Activated T-helper 1 cell treated with anti-CD3 and anti-CD28 coated beads, Interleukin-12 subunit alpha, Interleukin-12 subunit beta, Interleukin-2, Interleukin-4 antibody, amounts not matched to agents 30 ng/mL and 10 ng/mL and 1 ng/mL, durations not matched to agents 14 hours and 24 hours and 36 hours (primary cell): ENCODE measurements around the gene SHANK1. TPM values are rescaled to one million over a fixed set of nuclear protein-coding genes. Genes with fewer than 3 reads are reported as not detected.
"Not testable (repeated sequence)": the region's sequence is repeated elsewhere in the genome, so short reads cannot be mapped to it uniquely, and the experiment has no call there.

Experiments used
- DNase-seq: peaks from one replicate; pipeline ENCODE4 v3.0.0; 2021; ENCODE audit warnings: low spot score
- H3K27ac Mint-ChIP-seq: one replicate; pipeline ENCODE4 v1.8.0; 2021; ENCODE audit warnings: mild to moderate bottlenecking, mixed read lengths
- H3K27me3 Mint-ChIP-seq: one replicate; pipeline ENCODE4 v1.8.0; 2022; ENCODE audit warnings: mild to moderate bottlenecking, moderate library complexity, mixed read lengths; ENCODE audit not compliant: insufficient read depth
- H3K36me3 Mint-ChIP-seq: one replicate; pipeline ENCODE4 v1.8.0; 2021; ENCODE audit warnings: low read depth, mixed read lengths
- H3K4me1 Mint-ChIP-seq: one replicate; pipeline ENCODE4 v1.8.0; 2021; ENCODE audit warnings: low read depth, mixed read lengths
- H3K4me3 Mint-ChIP-seq: one replicate; pipeline ENCODE4 v1.8.0; 2021; ENCODE audit warnings: mild to moderate bottlenecking, moderate library complexity, mixed read lengths
- H3K9me3 Mint-ChIP-seq: one replicate; pipeline ENCODE4 v1.8.0; 2021; ENCODE audit warnings: mixed read lengths
- intact Hi-C: fragments of 100-400 bp; cut with micrococcal nuclease; formaldehyde crosslinking; loops from one replicate; pipeline ENCODE4 v1.15.1; 2024
- total RNA-seq: library from RNA; stranded (reverse); gene quantifications from 2 replicates; pipeline ENCODE4 v1.2.3, GENCODE V29; 2022

SHANK1 gene
- total RNA-seq, 1 donor from 2014 or later, result not detected

- no peak overlapping the region for H3K4me3 Mint-ChIP-seq
These were observed 81.0 kb downstream of the SHANK1 start for GRCh38 chr19:50638600-50638999.

DNA sequence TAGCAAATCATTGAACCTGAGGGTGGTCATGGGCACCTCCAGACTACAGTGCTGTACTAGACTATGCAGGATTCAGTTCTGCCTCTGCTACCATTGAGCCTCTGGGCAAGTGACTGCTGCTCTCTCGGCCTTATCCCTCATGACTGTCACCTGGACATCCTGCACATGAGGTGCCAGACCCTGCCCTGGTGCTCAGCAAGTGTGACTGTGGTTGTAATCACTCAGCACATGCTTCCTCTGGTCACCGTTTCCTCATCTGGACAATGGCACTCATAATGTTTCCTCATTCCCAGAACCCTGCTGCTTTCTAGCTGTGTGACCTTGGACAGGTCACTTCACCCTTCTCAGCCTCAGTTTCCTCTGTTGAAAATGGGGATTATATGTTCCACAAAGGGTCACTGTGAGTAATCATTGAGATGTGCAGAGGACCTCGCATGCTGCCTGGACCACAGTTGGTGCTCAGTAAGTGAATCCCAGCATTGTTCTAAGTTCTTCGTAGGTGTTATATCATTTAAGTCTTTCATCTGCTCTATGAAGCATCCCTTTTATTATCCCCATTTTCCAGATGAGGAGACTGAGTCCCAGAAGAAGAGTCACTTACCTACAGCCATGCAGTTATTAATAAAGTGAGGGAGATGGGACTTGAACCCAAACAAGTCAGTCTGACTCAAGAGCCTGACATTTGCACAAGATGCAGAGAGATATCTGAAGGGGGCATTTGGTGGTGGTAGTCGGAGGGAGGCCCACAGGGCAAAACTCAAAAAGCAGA is 83.1 kb downstream of the SHANK1 start:
- DNase-seq, result no peak
- intact Hi-C loops, result no loop called here
- Mint-ChIP-seq H3K27me3 (peaks cover 29% of the 10 kb centered on the region), H3K4me3 (no peak overlapping the region), H3K27ac (no peak overlapping the region), H3K9me3 (peaks cover 18% of the 10 kb centered on the region), H3K4me1 (no peaks in the 10 kb centered on the region), H3K36me3 (no peaks in the 10 kb centered on the region)

More at GRCh38 chr19:50638600-50638999, 81.0 kb downstream of the SHANK1 start:
- H3K27ac Mint-ChIP-seq, result no peak overlapping the region
- no peak for DNase-seq
- intact Hi-C loops, result no loop called here
- peaks cover 29% of the 10 kb centered on the region for H3K27me3 Mint-ChIP-seq
- H3K9me3 Mint-ChIP-seq, result peaks cover 13% of the 10 kb centered on the region
- H3K4me1 Mint-ChIP-seq, result no peaks in the 10 kb centered on the region
- H3K36me3 Mint-ChIP-seq, result no peaks in the 10 kb centered on the region

- H3K4me3 Mint-ChIP-seq, result no peak overlapping the region
- H3K27me3 Mint-ChIP-seq, result peaks cover 19% of the 10 kb centered on the region
- H3K9me3 Mint-ChIP-seq, result peaks cover 18% of the 10 kb centered on the region
- H3K4me1 Mint-ChIP-seq, result no peaks in the 10 kb centered on the region
- no peak for DNase-seq
- intact Hi-C loops, result no loop called here
- no peaks in the 10 kb centered on the region for H3K36me3 Mint-ChIP-seq
- H3K27ac Mint-ChIP-seq, result no peak overlapping the region
These were observed 85.6 kb downstream of the SHANK1 start for GRCh38 chr19:50633973-50634372.

- H3K27me3 Mint-ChIP-seq, result peaks cover 13% of the 10 kb centered on the region
- H3K4me1 Mint-ChIP-seq, result no peaks in the 10 kb centered on the region
- peaks cover 18% of the 10 kb centered on the region for H3K9me3 Mint-ChIP-seq
- DNase-seq, result no peak
- no peaks in the 10 kb centered on the region for H3K36me3 Mint-ChIP-seq
- intact Hi-C loops, result no loop called here
- H3K27ac Mint-ChIP-seq, result no peak overlapping the region
- no peak overlapping the region for H3K4me3 Mint-ChIP-seq
These were observed 86.2 kb downstream of the SHANK1 start for GRCh38 chr19:50633359-50633758.

DNA sequence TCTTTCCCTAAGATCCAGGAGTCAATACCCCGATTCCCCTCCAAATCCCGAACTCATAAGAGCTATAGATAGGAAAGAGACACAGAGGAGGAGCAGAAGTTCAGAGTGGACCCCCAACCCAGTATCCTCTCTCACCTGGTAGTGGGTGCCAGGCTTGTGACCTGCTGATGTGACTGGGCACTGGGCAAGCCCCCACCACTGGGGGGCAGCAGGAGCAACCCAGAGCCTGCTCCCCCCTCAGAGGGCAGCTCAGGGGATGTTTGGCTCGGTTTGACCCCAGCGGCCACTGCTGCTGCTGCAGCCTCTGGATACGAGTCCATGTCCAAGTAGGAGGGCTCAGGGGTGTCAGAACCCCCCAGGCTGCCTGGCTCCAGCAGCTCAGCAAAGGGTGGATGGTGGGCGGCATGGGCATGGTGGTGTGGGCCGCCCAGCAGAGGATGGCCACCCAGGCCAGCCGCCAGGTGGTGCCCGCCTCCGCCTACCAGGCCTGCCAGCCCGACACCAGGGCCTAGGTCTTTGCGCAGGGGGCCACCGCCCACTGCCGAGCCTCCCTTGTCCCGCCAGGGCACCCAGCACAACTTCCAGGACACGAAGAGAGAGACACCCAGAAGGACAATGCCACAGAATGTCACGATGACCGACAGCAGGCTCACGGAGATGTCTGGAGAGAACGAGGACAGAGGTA is 87.3 kb downstream of the SHANK1 start:
- Mint-ChIP-seq H3K9me3 (peaks cover 18% of the 10 kb centered on the region), H3K4me1 (no peaks in the 10 kb centered on the region), H3K4me3 (no peak overlapping the region), H3K27ac (no peak overlapping the region), H3K27me3 (peaks cover 3% of the 10 kb centered on the region), H3K36me3 (no peaks in the 10 kb centered on the region)
- intact Hi-C loops, result no loop called here
- no peak for DNase-seq

- no peaks in the 10 kb centered on the region for H3K36me3 Mint-ChIP-seq
- no peaks in the 10 kb centered on the region for H3K27me3 Mint-ChIP-seq
- no peak overlapping the region for H3K4me3 Mint-ChIP-seq
- peaks cover 12% of the 10 kb centered on the region for H3K9me3 Mint-ChIP-seq
- intact Hi-C loops, result no loop called here
- DNase-seq, result no peak
- H3K27ac Mint-ChIP-seq, result no peak overlapping the region
- no peaks in the 10 kb centered on the region for H3K4me1 Mint-ChIP-seq
These were observed 89.8 kb downstream of the SHANK1 start for GRCh38 chr19:50629801-50630200.

DNA sequence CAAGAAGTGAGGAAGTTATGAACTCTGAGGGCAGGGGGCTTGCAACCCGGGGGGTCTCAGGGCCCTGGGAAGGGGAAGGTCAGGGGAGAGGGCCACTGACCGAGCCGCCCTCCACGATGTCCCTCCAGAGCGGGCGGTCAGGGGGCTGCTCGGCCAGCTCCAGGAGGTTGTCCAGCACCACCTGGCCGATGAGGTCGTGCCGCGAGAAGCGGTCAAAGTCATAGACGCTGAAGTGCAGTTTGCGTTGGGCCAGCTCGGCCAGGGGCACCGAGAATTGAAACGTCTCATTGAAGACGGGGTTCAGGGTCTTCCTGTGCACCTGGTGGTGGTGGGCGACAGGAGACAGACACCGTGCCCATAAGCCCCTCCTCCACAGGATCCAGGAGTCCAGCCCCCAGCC is 90.4 kb downstream of the SHANK1 start:
- Mint-ChIP-seq H3K27ac (no peak overlapping the region), H3K4me3 (no peak overlapping the region), H3K27me3 (no peaks in the 10 kb centered on the region), H3K36me3 (no peaks in the 10 kb centered on the region), H3K9me3 (peaks cover 11% of the 10 kb centered on the region), H3K4me1 (no peaks in the 10 kb centered on the region)
- intact Hi-C loops, result no loop called here
- no peak for DNase-seq

DNA sequence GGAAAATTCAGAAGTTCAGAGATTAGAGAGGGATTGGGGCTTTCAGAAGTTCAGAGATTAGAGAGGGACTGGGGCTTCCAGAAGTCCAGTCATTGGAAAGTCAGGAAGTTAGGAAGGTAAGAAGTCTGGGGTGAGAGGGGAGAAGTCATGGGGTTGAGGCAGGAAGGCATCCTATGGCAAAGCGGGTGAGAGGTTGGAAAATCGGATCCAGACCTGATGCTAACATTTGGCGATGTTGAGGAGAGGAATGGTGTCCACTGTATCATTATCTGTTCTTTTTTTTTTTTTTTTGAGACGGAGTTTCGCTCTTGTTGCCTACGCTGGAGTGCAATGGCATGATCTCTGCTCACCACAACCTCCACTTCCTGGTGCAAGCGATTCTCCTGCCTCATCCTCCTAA is 91.1 kb downstream of the SHANK1 start:
- H3K27me3 Mint-ChIP-seq, result no peaks in the 10 kb centered on the region
- no peak overlapping the region for H3K4me3 Mint-ChIP-seq

GRCh38 chr19:50628146-50628545 is 91.5 kb downstream of the SHANK1 start:
- Mint-ChIP-seq H3K4me1 (no peaks in the 10 kb centered on the region), H3K36me3 (no peaks in the 10 kb centered on the region), H3K27ac (no peak overlapping the region), H3K27me3 (no peaks in the 10 kb centered on the region), H3K9me3 (peaks cover under 1% of the 10 kb centered on the region), H3K4me3 (no peak overlapping the region)
- no peak for DNase-seq
- intact Hi-C loops, result no loop called here

More for the DNA sequence above, 91.1 kb downstream of the SHANK1 start:
- Mint-ChIP-seq H3K36me3 (no peaks in the 10 kb centered on the region), H3K27ac (no peak overlapping the region), H3K9me3 (peaks cover 5% of the 10 kb centered on the region), H3K4me1 (no peaks in the 10 kb centered on the region)
- DNase-seq, result no peak
- intact Hi-C loops, result no loop called here

DNA sequence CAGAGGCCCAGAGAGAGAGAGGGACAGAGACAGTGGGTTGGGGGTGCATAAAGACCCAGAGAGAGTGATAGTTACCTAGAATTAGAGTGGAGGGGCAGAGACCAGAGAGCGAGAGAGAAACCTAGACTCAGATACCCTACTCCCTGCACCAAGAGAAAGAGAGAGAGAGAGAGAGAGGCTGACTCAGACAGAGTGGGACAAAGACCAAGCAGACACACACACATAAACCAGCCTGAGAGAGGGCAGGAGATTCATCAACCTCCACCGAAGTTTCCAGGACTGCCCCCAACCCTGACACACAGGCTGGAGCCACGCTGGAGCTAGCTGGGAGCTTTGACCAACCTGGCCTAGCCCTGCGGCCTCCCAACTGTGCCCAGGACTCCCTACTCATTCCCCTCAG is 92.8 kb downstream of the SHANK1 start:
- Mint-ChIP-seq H3K36me3 (no peaks in the 10 kb centered on the region), H3K4me1 (no peaks in the 10 kb centered on the region), H3K27ac (no peak overlapping the region), H3K9me3 (no peaks in the 10 kb centered on the region), H3K27me3 (no peaks in the 10 kb centered on the region), H3K4me3 (no peak overlapping the region)
- no peak for DNase-seq
- intact Hi-C loops, result no loop called here

- intact Hi-C loops, result no loop called here
- no peak for DNase-seq
- H3K36me3 Mint-ChIP-seq, result no peaks in the 10 kb centered on the region
- no peaks in the 10 kb centered on the region for H3K27me3 Mint-ChIP-seq
- no peak overlapping the region for H3K27ac Mint-ChIP-seq
- no peak overlapping the region for H3K4me3 Mint-ChIP-seq
- no peaks in the 10 kb centered on the region for H3K9me3 Mint-ChIP-seq
- H3K4me1 Mint-ChIP-seq, result no peaks in the 10 kb centered on the region
These were observed 93.6 kb downstream of the SHANK1 start for GRCh38 chr19:50626011-50626410.

DNA sequence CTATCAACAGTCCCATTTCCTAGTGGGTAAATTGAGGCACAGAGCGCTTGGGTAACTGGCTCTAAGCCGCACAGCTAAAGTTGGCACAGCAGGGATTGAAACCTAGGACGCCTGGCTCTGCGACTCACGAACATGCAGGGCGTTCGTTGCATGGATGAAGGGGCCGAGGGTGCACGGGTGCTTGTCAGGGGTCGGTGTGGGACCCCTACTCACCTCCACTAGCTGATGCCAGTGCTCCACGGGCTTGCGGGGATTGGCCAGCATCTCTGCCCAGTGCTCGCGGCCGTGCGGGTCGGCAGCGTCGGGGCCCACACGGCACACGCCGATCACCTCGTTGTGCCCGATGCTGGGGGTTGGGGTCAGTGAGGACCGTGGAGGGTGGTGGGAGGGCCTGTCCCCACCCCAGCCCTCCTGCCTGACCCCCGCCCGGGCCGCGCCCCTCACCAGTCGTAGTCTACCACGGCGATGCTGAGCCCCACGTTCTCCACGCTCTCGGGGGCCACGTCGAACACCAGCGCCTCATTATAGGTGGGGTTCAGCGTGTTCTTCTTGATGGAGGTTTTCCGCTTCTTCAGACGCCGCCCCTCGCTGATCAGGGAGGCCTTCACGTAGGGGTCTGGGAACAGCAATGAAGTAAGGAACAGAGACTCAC is 94.5 kb downstream of the SHANK1 start:
- no peak overlapping the region for H3K4me3 Mint-ChIP-seq
- no peaks in the 10 kb centered on the region for H3K9me3 Mint-ChIP-seq
- H3K27me3 Mint-ChIP-seq, result no peaks in the 10 kb centered on the region
- intact Hi-C loops, result no loop called here
- no peaks in the 10 kb centered on the region for H3K36me3 Mint-ChIP-seq
- H3K4me1 Mint-ChIP-seq, result no peaks in the 10 kb centered on the region
- no peak for DNase-seq
- H3K27ac Mint-ChIP-seq, result no peak overlapping the region

DNA sequence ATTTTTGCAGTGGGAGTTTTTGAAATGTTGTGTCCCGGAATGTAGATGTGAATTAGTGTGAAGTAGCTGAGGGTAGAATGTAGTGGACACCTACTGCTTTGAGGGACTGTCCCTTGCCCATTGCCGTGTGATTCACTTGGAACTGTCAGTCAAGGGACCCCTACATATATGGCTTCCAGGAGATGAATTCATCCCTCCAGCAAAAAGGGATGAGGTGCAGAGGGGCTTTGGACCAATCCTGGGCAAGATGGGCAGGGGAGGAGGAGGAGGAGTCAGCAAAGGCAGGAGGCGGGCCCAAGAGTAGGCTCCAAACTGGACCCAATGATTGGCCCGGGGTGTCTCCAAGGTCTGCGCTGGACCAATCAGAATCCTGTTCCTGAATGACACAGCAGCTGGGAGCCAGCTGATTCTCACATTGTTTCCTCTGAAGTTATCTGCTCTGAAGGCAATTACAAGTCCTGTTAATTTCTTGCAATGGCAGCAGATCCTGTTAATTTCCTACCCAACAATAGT is 99.2 kb downstream of the SHANK1 start:
- H3K9me3 Mint-ChIP-seq, result not testable (repeated sequence)

More for the DNA sequence above, 99.2 kb downstream of the SHANK1 start:
- H3K27ac Mint-ChIP-seq, DNase-seq, H3K36me3 Mint-ChIP-seq, intact Hi-C loops, H3K4me3 Mint-ChIP-seq, H3K4me1 Mint-ChIP-seq, H3K27me3 Mint-ChIP-seq: not testable (repeated sequence)
